ENCODE results near the gene LBHD1. TPM values are rescaled to one million over a fixed set of nuclear protein-coding genes. Genes with fewer than 3 reads are reported as not detected.

LBHD1 gene
- total RNA-seq, 1 experiment from 2014 or later: 3.9 TPM

Small RNA genes lying within 50 kb of the gene (small RNA-seq; reads per million reads assigned to genes)
- gene SNORA57: 0 reads per million in 2 experiments

Other genes with a start within 250 kb of the LBHD1 start
- gene AHNAK, start 125.5 kb downstream of the LBHD1 start, total RNA-seq (2014; rRNA removed; shearing (Covaris generic)): 11.3 and 14.3 TPM in 2 replicates
- 1,631 and 1,643 TPM in 2 replicates for gene EEF1G, start 98.4 kb downstream of the LBHD1 start, total RNA-seq (2014; rRNA removed; shearing (Covaris generic))
- 6.0 and 7.3 TPM in 2 replicates for gene TUT1, start 80.7 kb downstream of the LBHD1 start, total RNA-seq (2014; rRNA removed; shearing (Covaris generic))
- 55.4 and 56.3 TPM in 2 replicates for gene MTA2, start 70.4 kb downstream of the LBHD1 start, total RNA-seq (2014; rRNA removed; shearing (Covaris generic))
- 9.1 and 9.7 TPM in 2 replicates for gene EML3, start 59.5 kb downstream of the LBHD1 start, total RNA-seq (2014; rRNA removed; shearing (Covaris generic))
- gene ROM1, start 59.0 kb downstream of the LBHD1 start, total RNA-seq (2014; rRNA removed; shearing (Covaris generic)): 0.79 and 1.2 TPM in 2 replicates
- gene B3GAT3, start 50.3 kb downstream of the LBHD1 start, total RNA-seq (2014; rRNA removed; shearing (Covaris generic)): 66.7 and 70.2 TPM in 2 replicates
- gene GANAB, start 25.7 kb downstream of the LBHD1 start, total RNA-seq (2014; rRNA removed; shearing (Covaris generic)): 141 and 170 TPM in 2 replicates
- 11.8 and 14.1 TPM in 2 replicates for gene INTS5, start 19.0 kb downstream of the LBHD1 start, total RNA-seq (2014; rRNA removed; shearing (Covaris generic))
- gene C11orf98, start 7.1 kb downstream of the LBHD1 start, total RNA-seq (2014; rRNA removed; shearing (Covaris generic)): 48.5 and 73.7 TPM in 2 replicates
- 4.5 and 6.5 TPM in 2 replicates for gene CSKMT, start 7.0 kb downstream of the LBHD1 start, total RNA-seq (2014; rRNA removed; shearing (Covaris generic))
- 10.2 and 10.3 TPM in 2 replicates for gene UQCC3, start 594 bp downstream of the LBHD1 start, total RNA-seq (2014; rRNA removed; shearing (Covaris generic))
- gene UBXN1, start 6.8 kb upstream of the LBHD1 start, total RNA-seq (2014; rRNA removed; shearing (Covaris generic)): 97.2 and 100 TPM in 2 replicates
- gene LRRN4CL, start 17.3 kb upstream of the LBHD1 start, total RNA-seq (2014; rRNA removed; shearing (Covaris generic)): 1.1 and 1.3 TPM in 2 replicates
- 90.7 and 98.1 TPM in 2 replicates for gene BSCL2, start 35.2 kb upstream of the LBHD1 start, total RNA-seq (2014; rRNA removed; shearing (Covaris generic))
- not detected in 2 replicates for gene GNG3, start 35.4 kb upstream of the LBHD1 start, total RNA-seq (2014; rRNA removed; shearing (Covaris generic))
- gene HNRNPUL2, start 55.2 kb upstream of the LBHD1 start, total RNA-seq (2014; rRNA removed; shearing (Covaris generic)): 4.1 and 5.1 TPM in 2 replicates
- 25.0 and 25.4 TPM in 2 replicates for gene TTC9C, start 56.2 kb upstream of the LBHD1 start, total RNA-seq (2014; rRNA removed; shearing (Covaris generic))
- gene ZBTB3, start 81.9 kb upstream of the LBHD1 start, total RNA-seq (2014; rRNA removed; shearing (Covaris generic)): 5.0 and 5.2 TPM in 2 replicates
- gene POLR2G, start 89.3 kb upstream of the LBHD1 start, total RNA-seq (2014; rRNA removed; shearing (Covaris generic)): 85.8 and 95.1 TPM in 2 replicates
- 19.7 and 22.6 TPM in 2 replicates for gene TAF6L, start 99.1 kb upstream of the LBHD1 start, total RNA-seq (2014; rRNA removed; shearing (Covaris generic))
- gene TMEM179B, start 115.1 kb upstream of the LBHD1 start, total RNA-seq (2014; rRNA removed; shearing (Covaris generic)): 83.6 and 95.0 TPM in 2 replicates
- 23.6 and 23.9 TPM in 2 replicates for gene TMEM223, start 119.7 kb upstream of the LBHD1 start, total RNA-seq (2014; rRNA removed; shearing (Covaris generic))
- 11.4 and 16.3 TPM in 2 replicates for gene NXF1, start 133.2 kb upstream of the LBHD1 start, total RNA-seq (2014; rRNA removed; shearing (Covaris generic))
- gene STX5, start 159.8 kb upstream of the LBHD1 start, total RNA-seq (2014; rRNA removed; shearing (Covaris generic)): 16.1 and 18.1 TPM in 2 replicates
- not detected in 2 replicates for gene TEX54, start 160.6 kb upstream of the LBHD1 start, total RNA-seq (2014; rRNA removed; shearing (Covaris generic))
- gene WDR74, start 167.3 kb upstream of the LBHD1 start, total RNA-seq (2014; rRNA removed; shearing (Covaris generic)): 61.2 and 61.4 TPM in 2 replicates
- gene SLC3A2, start 208.6 kb upstream of the LBHD1 start, total RNA-seq (2014; rRNA removed; shearing (Covaris generic)): 734 and 765 TPM in 2 replicates
- gene CHRM1, start 249.1 kb upstream of the LBHD1 start, total RNA-seq (2014; rRNA removed; shearing (Covaris generic)): 0.16 and 0.18 TPM in 2 replicates